Measurements from ENCODE around the gene PRKAR1B. TPM values are rescaled to one million over a fixed set of nuclear protein-coding genes. Genes with fewer than 3 reads are reported as not detected.

PRKAR1B gene
- total RNA-seq, 1 donor from 2014 or later, result 11.8 TPM

- no peaks in the 10 kb centered on the region for H3K36me3 Mint-ChIP-seq
- no peak overlapping the region for H3K4me3 ChIP-seq
- H3K9me3 Mint-ChIP-seq, result no peaks in the 10 kb centered on the region
Measured at GRCh38 chr7:560966-561630, 166.0 kb downstream of the PRKAR1B start.

GRCh38 chr7:559396-559705 is 167.7 kb downstream of the PRKAR1B start:
- TF ChIP-seq EZH2phosphoT487 (IDR thresholded peaks at IDR 0.05), result no peak
- TF ChIP-seq CTCF (IDR thresholded peaks at IDR 0.05), result no peak
- no peak for TF ChIP-seq EZH2 (IDR thresholded peaks at IDR 0.05)

More at GRCh38 chr7:560966-561630, 166.0 kb downstream of the PRKAR1B start:
- Histone ChIP-seq H3K79me2 (ENCODE audit: low read depth) (no peaks in the 10 kb centered on the region), H4K20me1 (ENCODE audit: low read depth) (no peaks in the 10 kb centered on the region), H3K4me2 (no peak overlapping the region), H3K27me3 (no peaks in the 10 kb centered on the region), H3K36me3 (no peaks in the 10 kb centered on the region), H3K9ac (no peak overlapping the region), H3F3A (ENCODE audit: low read depth) (no peaks in the 10 kb centered on the region), H3K9me3 (ENCODE audit: low read depth) (no peaks in the 10 kb centered on the region), H3K27ac (no peak overlapping the region), H2AFZ (replicated peaks) (no peak overlapping the region), H3K4me1 (no peaks in the 10 kb centered on the region)
- Mint-ChIP-seq H3K27ac (peak overlapping the region; percentile 59), H3K4me3 (no peak overlapping the region), H3K4me1 (peaks cover 7% of the 10 kb centered on the region), H3K27me3 (ENCODE audit: insufficient read depth, low read depth) (peaks cover 7% of the 10 kb centered on the region)
- no peak for TF ChIP-seq CTCF (IDR thresholded peaks at IDR 0.05)
- TF ChIP-seq EZH2phosphoT487 (IDR thresholded peaks at IDR 0.05), result no peak
- TF ChIP-seq EZH2 (IDR thresholded peaks at IDR 0.05), result no peak
- no peak for DNase-seq (ENCODE audit: low spot score)

GRCh38 chr7:557558-557881 is 169.6 kb downstream of the PRKAR1B start:
- Histone ChIP-seq H3F3A (ENCODE audit: low read depth) (no peaks in the 10 kb centered on the region), H2AFZ (replicated peaks) (no peak overlapping the region)

More at GRCh38 chr7:559396-559705, 167.7 kb downstream of the PRKAR1B start:
- Histone ChIP-seq H3K79me2 (ENCODE audit: low read depth) (no peaks in the 10 kb centered on the region), H2AFZ (replicated peaks) (no peak overlapping the region), H3K4me3 (no peak overlapping the region), H3K4me1 (no peaks in the 10 kb centered on the region), H3K9me3 (ENCODE audit: low read depth) (no peaks in the 10 kb centered on the region), H3K27ac (no peak overlapping the region), H3K4me2 (no peak overlapping the region), H3K27me3 (no peaks in the 10 kb centered on the region), H4K20me1 (ENCODE audit: low read depth) (no peaks in the 10 kb centered on the region), H3K36me3 (no peaks in the 10 kb centered on the region), H3K9ac (no peak overlapping the region), H3F3A (ENCODE audit: low read depth) (no peaks in the 10 kb centered on the region)
- H3K36me3 Mint-ChIP-seq, result no peaks in the 10 kb centered on the region
- no peak overlapping the region for H3K27ac Mint-ChIP-seq
- H3K9me3 Mint-ChIP-seq, result no peaks in the 10 kb centered on the region
- DNase-seq (ENCODE audit: low spot score), result no peak
- H3K27me3 Mint-ChIP-seq (ENCODE audit: insufficient read depth, low read depth), result peaks cover 6% of the 10 kb centered on the region
- H3K4me3 Mint-ChIP-seq, result no peak overlapping the region
- peaks cover 12% of the 10 kb centered on the region for H3K4me1 Mint-ChIP-seq

GRCh38 chr7:556837-557557 is 170.1 kb downstream of the PRKAR1B start:
- no peak for TF ChIP-seq EZH2phosphoT487 (IDR thresholded peaks at IDR 0.05)
- TF ChIP-seq EZH2 (IDR thresholded peaks at IDR 0.05), result no peak
- TF ChIP-seq CTCF (IDR thresholded peaks at IDR 0.05), result no peak
- Histone ChIP-seq H3K9me3 (ENCODE audit: low read depth) (no peaks in the 10 kb centered on the region), H3K4me1 (no peaks in the 10 kb centered on the region), H3K27ac (no peak overlapping the region), H3K9ac (no peak overlapping the region), H4K20me1 (ENCODE audit: low read depth) (no peaks in the 10 kb centered on the region), H3K4me2 (no peak overlapping the region), H3F3A (ENCODE audit: low read depth) (no peaks in the 10 kb centered on the region), H2AFZ (replicated peaks) (no peak overlapping the region), H3K36me3 (no peaks in the 10 kb centered on the region), H3K4me3 (no peak overlapping the region), H3K79me2 (ENCODE audit: low read depth) (no peaks in the 10 kb centered on the region), H3K27me3 (no peaks in the 10 kb centered on the region)
- Mint-ChIP-seq H3K4me3 (no peak overlapping the region), H3K27me3 (ENCODE audit: insufficient read depth, low read depth) (peaks cover 4% of the 10 kb centered on the region), H3K27ac (no peak overlapping the region), H3K36me3 (no peaks in the 10 kb centered on the region), H3K4me1 (peaks cover 8% of the 10 kb centered on the region), H3K9me3 (no peaks in the 10 kb centered on the region)
- no peak for DNase-seq (ENCODE audit: low spot score)

More at GRCh38 chr7:557558-557881, 169.6 kb downstream of the PRKAR1B start:
- H3K4me2 ChIP-seq, result no peak overlapping the region
- DNase-seq (ENCODE audit: low spot score), result no peak
- H3K4me3 Mint-ChIP-seq, result no peak overlapping the region
- H3K9me3 ChIP-seq (ENCODE audit: low read depth), result no peaks in the 10 kb centered on the region
- peaks cover 4% of the 10 kb centered on the region for H3K27me3 Mint-ChIP-seq (ENCODE audit: insufficient read depth, low read depth)
- H3K36me3 Mint-ChIP-seq, result no peaks in the 10 kb centered on the region
- H3K27me3 ChIP-seq, result no peaks in the 10 kb centered on the region
- H3K4me1 Mint-ChIP-seq, result peaks cover 9% of the 10 kb centered on the region
- H3K79me2 ChIP-seq (ENCODE audit: low read depth), result no peaks in the 10 kb centered on the region
- no peak overlapping the region for H3K9ac ChIP-seq
- H4K20me1 ChIP-seq (ENCODE audit: low read depth), result no peaks in the 10 kb centered on the region
- no peaks in the 10 kb centered on the region for H3K4me1 ChIP-seq
- no peak overlapping the region for H3K27ac ChIP-seq
- H3K36me3 ChIP-seq, result no peaks in the 10 kb centered on the region
- no peak for TF ChIP-seq EZH2 (IDR thresholded peaks at IDR 0.05)
- H3K27ac Mint-ChIP-seq, result no peak overlapping the region
- H3K9me3 Mint-ChIP-seq, result no peaks in the 10 kb centered on the region
- no peak overlapping the region for H3K4me3 ChIP-seq
